ENCODE data around the gene ABCC3. TPM values are rescaled to one million over a fixed set of nuclear protein-coding genes. Genes with fewer than 3 reads are reported as not detected.
"Not testable (repeated sequence)": the region's sequence is repeated elsewhere in the genome, so short reads cannot be mapped to it uniquely, and the experiment has no call there.

Gene ABCC3
- total RNA-seq, 1 experiment from 2014 or later = 0.56 TPM

- no peak overlapping the region for H3K4me3 ChIP-seq (ENCODE audit: low read depth, low read length, poor library complexity, severe bottlenecking)
- ChIA-PET CTCF (interaction anchor here (0.7 kb wide), 1 partner anchor 100 kb away, joined by 5 read pairs; no protein-coding TSS in a partner anchor), POLR2A (ENCODE audit: low non-redundant PET) (no interaction called here)
- BruUV-seq (replicated peaks) = no TSS peak
- no peak overlapping the region for H3K27ac ChIP-seq (ENCODE audit: low read depth, low read length, poor library complexity, severe bottlenecking)
- no peaks in the 10 kb centered on the region for H3K9me3 ChIP-seq (ENCODE audit: low read depth, low read length, poor library complexity, severe bottlenecking)
- TF ChIP-seq CTCF (conservative IDR thresholded peaks at IDR 0.05; ENCODE audit: low read depth, low read length) = no peak
- no peaks in the 10 kb centered on the region for H3K36me3 ChIP-seq (ENCODE audit: insufficient read depth, low read length, poor library complexity, severe bottlenecking)
- DNase-seq (ENCODE audit: low spot score) = no peak
- intact Hi-C loops (cut with micrococcal nuclease; ENCODE audit: unreplicated experiment) = no loop called here
- peaks cover 8% of the 10 kb centered on the region for H3K4me1 ChIP-seq (ENCODE audit: insufficient read depth, low read length, poor library complexity, severe bottlenecking)
- no peaks in the 10 kb centered on the region for H3K27me3 ChIP-seq (replicated peaks; ENCODE audit: insufficient read depth, low read depth, low read length, poor library complexity)
Observed at GRCh38 chr17:50679008-50679544, 44.4 kb downstream of the ABCC3 start.

GRCh38 chr17:50680126-50680525 is 45.4 kb downstream of the ABCC3 start:
- no peak for TF ChIP-seq EZH2 (IDR thresholded peaks at IDR 0.05; ENCODE audit: borderline replicate concordance, low read depth, low read length, poor library complexity, severe bottlenecking)
- no peak for TF ChIP-seq CTCF (conservative IDR thresholded peaks at IDR 0.05; ENCODE audit: low read depth, low read length)
- intact Hi-C loops (cut with micrococcal nuclease; ENCODE audit: unreplicated experiment) = no loop called here
- ChIA-PET POLR2A (ENCODE audit: low non-redundant PET) (no interaction called here), CTCF (interaction anchor here (0.5 kb wide), 1 partner anchor 57 kb away, joined by 10 read pairs; no protein-coding TSS in a partner anchor)
- no peaks in the 10 kb centered on the region for H3K36me3 ChIP-seq (ENCODE audit: insufficient read depth, low read length, poor library complexity, severe bottlenecking)
- BruUV-seq (replicated peaks) = no TSS peak
- peaks cover 8% of the 10 kb centered on the region for H3K4me1 ChIP-seq (ENCODE audit: insufficient read depth, low read length, poor library complexity, severe bottlenecking)
- H3K27me3 ChIP-seq (replicated peaks; ENCODE audit: insufficient read depth, low read depth, low read length, poor library complexity) = no peaks in the 10 kb centered on the region
- no peak overlapping the region for H3K27ac ChIP-seq (ENCODE audit: low read depth, low read length, poor library complexity, severe bottlenecking)
- no peaks in the 10 kb centered on the region for H3K9me3 ChIP-seq (ENCODE audit: low read depth, low read length, poor library complexity, severe bottlenecking)
- DNase-seq (ENCODE audit: low spot score) = no peak
- H3K4me3 ChIP-seq (ENCODE audit: low read depth, low read length, poor library complexity, severe bottlenecking) = no peak overlapping the region

GRCh38 chr17:50680543-50681262 is 46.0 kb downstream of the ABCC3 start:
- H3K4me3 ChIP-seq (ENCODE audit: low read depth, low read length, poor library complexity, severe bottlenecking); H3K4me1 ChIP-seq (ENCODE audit: insufficient read depth, low read length, poor library complexity, severe bottlenecking); H3K27me3 ChIP-seq (replicated peaks; ENCODE audit: insufficient read depth, low read depth, low read length, poor library complexity); H3K36me3 ChIP-seq (ENCODE audit: insufficient read depth, low read length, poor library complexity, severe bottlenecking); DNase-seq (ENCODE audit: low spot score); POLR2A ChIA-PET (ENCODE audit: low non-redundant PET); BruUV-seq (replicated peaks); H3K9me3 ChIP-seq (ENCODE audit: low read depth, low read length, poor library complexity, severe bottlenecking); H3K27ac ChIP-seq (ENCODE audit: low read depth, low read length, poor library complexity, severe bottlenecking): not testable (repeated sequence)
- intact Hi-C loops (cut with micrococcal nuclease; ENCODE audit: unreplicated experiment) = loop anchor here (1.0 kb wide), 2 partner anchors 50 to 133 kb away; partner anchors contain the start of gene SPATA20
- CTCF ChIA-PET = interaction anchor here (1.2 kb wide), 1 partner anchor 130 kb away, joined by 5 read pairs; no protein-coding TSS in a partner anchor

All from A673 (cell line).